Activated T-cell treated with anti-CD3 and anti-CD28 coated beads, Interleukin-2, amount 50 U/mL, for 1 hour (primary cell): ENCODE results near the gene JPH3.

Experiments used
- DNase-seq: peaks from one replicate; pipeline ENCODE4 v3.0.0-alpha.2; 2020

JPH3 gene

DNA sequence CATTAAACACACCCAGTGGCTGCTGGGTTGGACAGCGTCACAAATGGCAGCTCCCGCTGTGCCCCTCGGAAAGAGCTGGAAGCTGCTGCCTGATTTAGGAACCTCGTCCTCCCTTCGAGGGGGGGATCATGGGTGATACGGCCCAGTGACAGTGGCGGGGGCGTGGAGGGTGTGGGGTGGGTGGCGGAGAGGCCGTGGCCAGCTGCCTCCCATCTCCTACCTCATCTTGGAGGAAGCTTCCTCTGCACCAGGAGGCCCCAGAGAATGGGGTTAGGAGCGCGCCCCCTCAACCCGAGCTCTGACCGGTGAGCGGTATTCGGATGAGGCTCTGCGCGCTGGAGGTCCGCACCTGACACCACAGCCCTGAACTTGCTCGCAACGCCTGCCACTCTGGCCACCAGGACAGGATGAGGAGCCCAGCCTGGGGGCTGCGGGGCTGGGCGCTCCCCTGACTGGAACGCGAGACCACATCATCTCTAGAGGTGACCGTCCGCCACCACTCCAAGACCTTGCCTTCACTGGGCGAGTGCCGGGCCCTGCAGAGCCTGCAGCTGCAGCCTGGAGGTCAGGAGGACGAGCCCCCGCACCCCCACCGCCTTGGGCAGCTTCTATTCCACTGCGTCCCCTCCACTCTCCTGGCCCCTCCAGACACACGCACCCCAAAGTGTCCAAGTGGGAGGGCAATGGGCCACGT, 82.5 kb downstream of the JPH3 start:
- DNase-seq, result no peak

DNA sequence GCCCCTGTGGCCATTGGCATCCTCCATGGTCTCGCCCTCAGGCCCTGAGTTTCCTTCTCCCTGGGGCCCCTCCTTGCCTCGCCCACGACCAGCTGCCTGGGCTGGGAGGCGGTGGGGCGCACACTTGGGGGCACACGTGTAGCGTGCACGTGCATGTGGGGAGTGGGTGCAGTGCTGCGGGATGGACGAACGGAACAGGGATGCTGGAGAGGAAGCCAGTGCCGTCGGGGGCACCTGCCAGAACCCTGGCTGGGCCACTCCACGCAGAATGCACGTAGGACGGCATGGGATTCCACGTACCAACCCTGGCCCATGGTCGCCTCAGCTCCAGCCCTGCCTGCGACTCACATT, 83.1 kb downstream of the JPH3 start:
- no peak for DNase-seq

DNA sequence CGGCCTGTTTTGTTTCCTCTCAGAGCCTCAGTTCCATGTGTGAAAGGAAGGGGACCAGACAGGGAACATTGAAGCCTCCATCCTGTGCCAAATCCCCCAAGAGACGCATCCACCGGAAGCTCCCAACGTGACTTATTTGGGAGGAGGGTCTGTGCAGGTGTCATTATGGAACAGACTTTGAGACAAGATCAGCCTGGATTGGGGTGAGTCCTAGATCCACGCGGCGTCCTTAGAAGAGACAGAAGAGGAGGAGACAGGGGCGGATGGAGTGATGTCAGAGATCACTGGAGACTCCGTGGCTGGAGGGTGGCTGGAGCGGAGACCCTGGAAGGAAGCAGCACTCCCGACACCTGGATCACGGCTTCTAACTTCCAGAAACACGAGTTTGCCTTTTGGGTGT, 83.5 kb downstream of the JPH3 start:
- DNase-seq, result no peak

DNA sequence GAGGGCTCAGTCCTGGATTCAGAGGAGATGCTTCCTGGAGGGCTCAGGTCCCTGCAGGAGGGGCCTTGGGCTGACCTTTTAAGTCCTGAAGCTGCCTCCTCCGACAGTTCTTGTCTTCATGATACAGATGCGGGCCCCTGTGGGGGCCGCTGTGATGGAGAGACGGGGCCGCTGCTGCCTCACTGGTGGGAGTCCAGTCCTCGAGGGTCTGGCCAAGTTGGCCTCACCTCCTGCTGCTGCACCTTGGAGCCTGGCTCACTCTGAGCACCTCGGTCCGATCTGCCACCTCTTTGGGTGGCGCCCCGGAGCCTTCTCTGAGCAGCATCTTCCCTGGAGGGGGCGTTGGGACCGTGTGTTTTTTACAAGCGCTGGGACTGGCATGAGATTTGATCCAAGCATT, 84.4 kb downstream of the JPH3 start:
- no peak for DNase-seq

DNA sequence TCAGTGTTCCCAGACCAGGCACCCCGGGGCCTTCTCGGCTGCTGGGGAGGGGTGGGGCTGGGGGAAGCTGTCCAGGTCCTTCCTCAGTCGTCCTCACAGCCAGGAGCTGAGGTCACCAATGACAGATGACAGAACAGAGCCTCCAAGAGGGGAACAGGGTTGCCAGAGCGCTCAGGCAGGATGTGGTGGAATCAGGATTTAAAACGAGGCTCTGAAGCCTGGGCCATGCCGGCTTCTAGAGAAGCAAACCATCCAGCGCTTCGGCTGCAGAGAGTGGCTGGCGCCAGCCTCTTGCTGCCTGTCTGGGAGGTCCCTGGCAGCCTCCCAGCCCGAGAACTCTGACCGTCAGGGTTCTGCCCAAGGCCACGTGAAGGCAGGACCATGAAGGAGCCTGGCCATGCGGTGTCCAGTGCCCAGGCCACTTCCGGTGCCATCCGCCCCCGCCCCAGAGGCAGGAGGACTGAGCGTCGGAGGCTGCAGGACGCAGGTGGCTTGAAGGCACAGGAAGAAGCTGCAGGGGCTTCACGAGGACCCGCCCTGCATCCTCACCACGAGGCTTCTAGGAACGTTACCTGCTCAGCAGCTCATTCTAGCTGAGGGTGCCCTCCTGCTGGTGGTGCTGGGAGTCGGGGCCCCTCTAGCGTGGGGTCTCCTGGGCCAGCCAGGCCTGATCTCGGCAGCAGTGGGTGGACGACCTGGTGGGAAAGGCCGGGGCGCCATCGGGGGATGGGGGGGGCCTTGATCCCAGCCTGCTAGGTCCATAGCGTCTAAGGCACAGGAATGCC, 85.0 kb downstream of the JPH3 start:
- DNase-seq, result no peak

DNA sequence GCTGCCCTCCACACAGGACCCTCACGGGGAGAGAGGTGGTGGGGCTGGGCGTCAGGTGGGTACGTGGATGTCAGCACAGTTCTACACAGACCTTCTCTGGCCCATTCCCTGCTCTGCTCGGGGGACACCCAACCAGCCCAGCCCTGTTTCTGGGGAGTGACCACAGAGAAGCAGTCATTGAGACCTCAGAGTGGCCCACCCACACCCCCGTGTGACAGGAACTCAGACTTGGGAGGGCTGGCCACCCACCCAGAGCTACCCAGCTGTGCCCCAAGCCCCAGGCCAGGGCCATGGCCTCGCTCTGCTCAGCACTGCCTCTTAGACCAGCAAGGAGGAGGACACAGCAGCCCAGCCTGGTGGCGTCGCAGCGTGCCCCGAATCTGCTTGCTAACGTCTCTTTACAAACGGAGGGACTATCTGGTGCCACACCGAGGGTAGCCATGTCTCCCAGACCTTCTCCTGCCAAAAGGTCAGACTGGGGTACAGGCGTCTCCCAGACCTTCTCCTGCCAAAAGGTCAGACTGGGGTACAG, 85.8 kb downstream of the JPH3 start:
- no peak for DNase-seq

DNA sequence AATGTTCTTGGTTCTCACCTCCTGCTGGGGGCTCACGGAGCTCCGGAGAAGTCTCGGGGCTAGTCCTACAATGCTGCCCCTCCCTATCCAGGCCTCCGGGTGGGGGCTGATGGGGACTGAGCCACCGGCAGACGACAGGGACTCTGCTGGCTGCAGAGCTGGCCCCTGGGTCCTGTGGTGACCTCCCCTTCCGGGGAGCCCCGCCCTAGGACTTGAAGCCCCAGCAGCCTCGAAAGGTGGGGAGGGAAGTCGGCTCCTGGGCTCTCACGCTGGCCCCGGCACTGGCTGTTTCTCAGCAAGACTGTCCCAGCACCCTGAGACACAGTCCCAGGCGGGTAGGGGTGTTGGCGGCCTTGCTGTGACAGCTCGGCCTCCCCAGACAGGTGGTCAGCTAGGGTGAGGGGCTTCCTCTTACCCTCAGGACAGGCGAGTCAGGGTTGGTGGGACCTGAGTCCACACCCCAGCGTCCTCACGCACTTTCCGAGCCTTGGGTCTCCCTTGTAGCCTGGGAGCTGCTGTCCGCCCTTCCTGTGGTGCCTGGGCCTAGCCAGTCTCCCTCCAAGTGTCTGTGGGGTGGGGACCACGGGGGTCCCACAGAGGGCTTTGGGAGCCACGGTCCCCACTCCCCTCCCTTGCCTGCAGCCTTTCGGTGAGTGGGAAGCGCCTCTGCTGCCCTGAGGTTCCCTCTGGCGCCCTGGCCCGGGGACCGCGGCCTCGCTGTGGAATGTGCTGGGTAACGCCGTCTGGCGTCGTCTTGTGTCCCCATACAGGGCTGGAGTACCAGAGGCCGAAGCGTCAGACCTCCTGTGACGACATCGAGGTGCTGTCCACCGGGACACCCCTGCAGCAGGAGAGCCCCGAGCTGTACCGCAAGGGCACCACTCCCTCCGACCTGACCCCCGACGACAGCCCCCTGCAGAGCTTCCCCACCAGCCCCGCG, 86.8 kb downstream of the JPH3 start:
- no peak for DNase-seq

DNA sequence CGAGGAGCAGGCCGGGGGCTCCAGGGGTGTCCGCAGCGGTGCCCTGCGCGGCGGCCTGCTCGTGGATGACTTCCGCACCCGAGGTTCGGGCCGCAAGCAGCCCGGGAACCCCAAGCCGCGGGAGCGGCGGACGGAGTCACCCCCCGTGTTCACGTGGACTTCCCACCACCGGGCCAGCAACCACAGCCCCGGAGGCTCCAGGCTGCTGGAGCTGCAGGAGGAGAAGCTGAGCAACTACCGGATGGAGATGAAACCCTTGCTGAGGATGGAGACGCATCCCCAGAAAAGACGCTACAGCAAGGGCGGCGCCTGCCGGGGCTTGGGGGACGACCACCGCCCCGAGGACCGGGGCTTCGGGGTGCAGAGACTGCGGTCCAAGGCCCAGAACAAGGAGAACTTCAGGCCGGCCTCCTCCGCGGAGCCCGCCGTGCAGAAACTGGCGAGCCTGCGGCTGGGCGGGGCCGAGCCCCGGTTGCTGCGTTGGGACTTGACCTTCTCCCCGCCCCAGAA, 87.7 kb downstream of the JPH3 start:
- no peak for DNase-seq

DNA sequence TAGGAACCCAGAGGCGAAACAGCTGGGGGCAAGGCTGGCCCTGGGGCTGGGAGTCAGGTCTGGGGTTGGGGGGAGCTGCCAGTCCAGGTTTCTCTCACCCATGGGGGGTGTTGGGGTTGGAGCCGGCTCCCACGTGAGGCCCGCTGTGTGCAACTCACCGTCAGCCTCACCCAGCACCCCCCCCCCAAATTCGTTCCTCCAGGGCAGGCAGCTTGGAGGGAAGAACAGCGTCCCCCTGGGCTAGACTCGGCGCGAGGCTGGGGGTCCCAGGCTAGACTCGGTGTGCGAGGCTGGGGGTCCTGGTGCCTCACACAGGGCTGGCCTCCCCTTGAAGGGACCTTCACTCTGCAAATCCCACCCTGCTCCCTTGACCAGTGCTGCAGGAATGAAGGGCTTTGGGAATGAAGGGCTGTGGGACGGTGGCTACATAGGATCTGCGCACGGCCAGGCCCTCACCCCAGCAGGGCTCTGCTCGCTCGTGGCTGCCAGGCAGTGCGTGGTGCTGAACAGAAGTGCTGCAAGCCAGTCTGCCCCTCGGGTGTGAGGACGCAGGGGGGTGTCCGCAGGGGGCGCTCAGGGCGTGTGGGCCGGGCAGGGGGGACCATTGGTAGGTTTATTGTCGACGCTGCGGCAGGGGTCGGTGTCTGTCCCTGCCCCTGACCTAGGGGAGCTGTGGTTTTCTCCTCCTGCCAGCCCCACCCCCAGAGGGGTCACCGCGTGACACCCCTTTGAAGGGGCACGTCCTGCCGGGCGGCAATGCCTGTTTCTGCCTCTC, 88.8 kb downstream of the JPH3 start:
- no peak for DNase-seq

DNA sequence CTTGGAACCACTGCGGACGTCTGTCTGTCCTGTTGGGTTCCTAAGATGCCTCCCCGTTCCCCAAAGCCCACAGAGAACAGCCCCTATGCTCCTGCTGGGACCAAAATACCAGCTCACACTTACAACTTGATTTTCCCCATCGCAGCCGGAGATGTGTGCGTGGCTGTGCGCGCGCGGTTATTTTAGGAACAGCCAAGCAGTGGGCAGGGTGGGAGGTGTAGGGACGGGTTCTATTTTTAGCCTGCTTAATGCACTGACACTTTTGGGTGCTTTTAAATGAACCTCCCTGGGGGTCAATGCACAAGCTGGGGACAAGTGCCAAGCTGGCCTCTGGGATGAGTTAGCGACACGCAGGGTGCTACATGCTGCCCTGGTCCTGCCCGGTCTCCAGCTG, 89.4 kb downstream of the JPH3 start:
- no peak for DNase-seq

DNA sequence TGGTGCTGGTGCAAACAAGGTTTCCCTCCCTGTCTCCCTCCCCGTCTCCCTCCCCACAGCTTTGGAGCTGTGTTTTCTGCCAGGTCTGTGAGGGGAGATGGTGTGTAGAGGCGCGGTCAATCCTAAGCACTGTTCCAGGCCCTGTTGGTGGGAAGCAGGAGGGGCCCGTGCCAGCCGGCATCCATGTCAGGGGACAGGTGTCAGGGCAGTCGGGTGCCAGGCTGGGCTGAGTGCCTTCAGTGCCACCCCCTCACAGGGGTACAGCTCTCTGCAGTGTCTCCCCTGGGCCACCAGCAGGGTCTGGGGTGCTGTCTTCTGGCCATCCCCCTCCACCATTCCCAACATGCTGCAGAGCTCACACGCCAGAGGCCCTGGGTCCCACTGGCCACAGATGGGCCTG, 89.9 kb downstream of the JPH3 start:
- DNase-seq, result no peak

DNA sequence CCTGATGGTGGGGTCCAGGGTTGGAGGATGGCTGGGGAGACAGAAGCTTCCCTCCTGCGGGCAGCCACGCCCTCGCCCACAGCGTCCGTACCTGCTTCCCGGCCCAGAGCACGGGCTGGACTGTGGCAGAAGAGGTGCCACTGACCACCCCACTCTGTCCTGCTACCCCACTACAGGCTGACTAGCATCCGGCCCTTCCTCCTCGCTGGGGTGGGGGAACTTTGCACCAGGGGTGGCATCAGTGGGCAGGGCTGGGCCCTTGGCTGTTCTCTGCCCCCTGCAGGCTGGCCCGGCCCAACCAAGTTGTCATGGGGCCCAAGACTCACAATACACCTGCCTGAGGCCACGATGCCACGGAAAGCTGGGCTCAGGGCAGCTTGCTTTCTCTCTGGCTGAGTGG, 90.4 kb downstream of the JPH3 start:
- DNase-seq, result no peak

DNA sequence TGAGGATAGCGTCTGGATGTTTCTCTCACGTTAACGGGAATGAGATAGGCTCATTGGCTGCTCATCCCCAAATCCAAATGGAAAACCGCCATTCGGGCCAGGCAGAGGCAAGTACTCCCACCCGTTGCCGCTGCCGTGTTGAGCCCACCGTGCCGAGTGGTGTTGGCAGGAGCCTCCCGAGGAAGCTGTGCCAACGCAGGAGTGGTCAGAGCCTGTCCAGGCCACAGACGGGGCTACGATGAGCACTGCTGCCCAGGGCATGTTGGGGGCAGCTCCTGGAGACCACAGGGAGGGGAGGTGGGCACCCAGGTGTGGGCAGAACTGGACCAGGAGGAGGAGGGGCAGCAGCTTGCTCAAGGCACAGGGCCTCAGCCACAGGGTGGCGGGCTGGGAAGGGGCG, 91.5 kb downstream of the JPH3 start:
- DNase-seq, result no peak

DNA sequence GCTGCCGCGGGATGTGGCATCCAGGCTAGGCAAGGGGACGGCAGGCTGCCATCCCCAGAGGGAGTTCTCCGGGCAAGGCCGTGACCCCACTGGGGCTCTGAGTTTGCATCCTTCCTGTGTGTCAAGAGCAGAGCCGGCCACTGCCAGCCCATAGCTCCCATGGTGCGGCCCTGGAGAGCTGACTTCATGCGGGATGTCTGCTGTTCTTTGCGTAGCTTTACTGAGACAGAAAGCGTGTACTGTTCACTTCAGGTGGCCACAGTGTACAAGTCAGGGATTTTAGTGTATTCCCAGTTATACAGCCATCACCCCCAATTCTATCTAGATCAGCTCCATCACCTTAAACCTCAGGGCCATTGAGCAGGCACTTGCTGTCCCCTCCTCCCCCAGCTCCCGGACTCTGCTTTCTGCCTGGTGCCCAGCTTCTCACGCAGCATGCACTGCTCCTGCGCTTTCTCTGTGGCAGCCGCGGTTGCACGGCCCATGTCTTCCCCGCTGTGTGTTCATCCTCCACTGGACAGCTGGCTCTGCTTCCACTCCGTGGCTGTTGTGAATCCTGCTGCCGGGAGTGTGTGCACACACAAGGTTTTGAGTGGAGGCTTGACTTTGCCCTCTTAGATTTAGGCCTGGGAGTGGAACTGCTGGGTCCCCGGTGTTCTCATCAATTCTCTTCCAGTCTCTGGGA, 92.3 kb downstream of the JPH3 start:
- no peak for DNase-seq

DNA sequence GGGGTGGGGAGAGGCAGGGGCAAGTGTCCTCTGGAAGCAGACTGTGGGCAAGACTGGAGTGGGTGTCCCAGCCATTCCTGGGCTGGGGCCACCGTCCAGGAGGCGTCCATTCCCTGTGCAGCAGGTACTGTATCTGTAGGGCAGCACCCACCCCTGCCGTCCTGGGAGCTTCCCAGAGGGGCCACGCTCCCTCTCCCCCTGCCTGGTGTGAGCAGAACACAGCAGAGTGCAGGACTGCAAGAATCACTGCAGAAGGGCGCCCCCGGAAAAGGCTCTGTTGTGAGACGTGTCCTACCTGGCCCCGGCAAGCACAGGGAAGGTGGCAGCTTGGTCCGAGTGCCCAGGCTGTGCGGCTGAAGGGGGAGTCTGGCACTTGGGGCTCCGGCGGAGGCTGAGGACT, 93.2 kb downstream of the JPH3 start:
- DNase-seq, result no peak

DNA sequence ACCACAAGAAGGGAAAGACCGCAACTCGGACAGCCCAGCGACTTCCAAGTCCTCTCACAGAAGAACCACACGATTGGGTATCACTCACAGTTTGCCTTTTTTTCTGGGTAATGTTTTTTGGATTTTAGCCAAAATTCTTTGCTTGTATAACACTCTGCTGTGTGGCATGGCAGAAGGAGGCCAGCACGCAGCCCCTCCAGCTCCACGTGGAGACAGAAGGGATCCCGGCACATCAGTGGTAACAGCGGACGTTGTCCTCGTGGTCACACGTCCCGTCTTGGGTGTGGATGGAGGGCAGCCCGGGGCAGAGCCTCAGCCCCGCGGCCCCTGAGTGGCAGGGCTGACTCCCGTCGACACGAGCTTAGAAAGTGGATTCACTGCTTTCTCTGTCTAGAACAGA, 94.4 kb downstream of the JPH3 start:
- DNase-seq, result no peak

DNA sequence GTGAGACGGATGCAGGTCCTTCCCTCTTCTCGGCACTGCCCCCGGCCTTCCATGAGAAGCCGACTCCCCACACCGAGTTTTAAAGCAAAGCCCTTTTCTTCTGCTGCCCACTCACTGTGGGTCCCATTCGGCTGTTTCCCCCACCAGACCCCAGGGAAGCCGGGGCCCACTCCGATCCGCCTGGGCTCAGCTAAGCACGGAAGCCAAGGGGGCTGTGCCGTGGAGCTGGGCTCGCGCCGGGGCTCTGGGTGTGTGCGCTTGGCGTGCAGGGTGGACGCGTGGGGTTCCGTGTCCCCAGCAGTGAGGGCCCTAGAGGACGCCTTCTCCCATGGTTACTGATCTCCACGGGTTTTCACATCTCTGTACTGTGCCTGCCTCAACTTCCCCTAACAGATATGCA, 94.9 kb downstream of the JPH3 start:
- no peak for DNase-seq

DNA sequence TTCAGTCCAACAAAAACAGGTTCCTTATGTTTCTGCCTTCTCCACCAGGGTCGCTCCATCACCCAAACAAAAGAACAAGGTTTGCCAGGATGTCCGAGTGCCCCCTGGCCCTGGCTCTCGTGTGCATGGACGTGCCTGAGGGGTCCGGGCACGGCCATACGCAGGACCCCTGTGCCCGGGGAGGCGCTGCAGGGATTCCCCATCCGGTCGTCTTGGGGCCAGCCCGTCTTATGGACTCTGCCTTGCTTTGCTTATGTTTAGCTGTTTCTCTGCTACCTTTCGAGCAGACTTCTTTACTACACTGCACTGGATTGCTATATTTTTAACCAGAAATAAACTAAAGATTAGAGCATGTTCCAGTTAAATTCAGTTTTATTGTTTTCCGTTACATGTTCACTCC, 95.5 kb downstream of the JPH3 start:
- no peak for DNase-seq

DNA sequence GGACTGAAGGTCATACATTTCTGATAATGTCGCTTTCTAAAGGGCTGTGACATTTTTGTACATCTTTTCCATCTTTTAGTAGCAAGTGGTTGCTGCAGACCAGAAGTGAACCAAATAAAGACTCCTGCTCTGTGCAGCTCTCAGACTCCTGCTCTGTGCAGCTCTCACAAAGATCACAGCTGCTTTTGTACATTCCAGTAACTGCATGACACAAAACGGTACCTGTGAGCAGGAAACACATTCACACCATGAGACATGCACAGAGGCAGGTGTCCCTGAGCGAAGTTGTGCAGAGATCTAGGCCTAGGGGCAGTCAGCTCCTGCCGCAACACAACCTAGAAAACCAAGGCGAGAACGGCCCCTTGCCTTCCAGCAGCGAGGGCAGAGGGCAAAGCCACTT, 95.9 kb downstream of the JPH3 start:
- DNase-seq, result no peak

DNA sequence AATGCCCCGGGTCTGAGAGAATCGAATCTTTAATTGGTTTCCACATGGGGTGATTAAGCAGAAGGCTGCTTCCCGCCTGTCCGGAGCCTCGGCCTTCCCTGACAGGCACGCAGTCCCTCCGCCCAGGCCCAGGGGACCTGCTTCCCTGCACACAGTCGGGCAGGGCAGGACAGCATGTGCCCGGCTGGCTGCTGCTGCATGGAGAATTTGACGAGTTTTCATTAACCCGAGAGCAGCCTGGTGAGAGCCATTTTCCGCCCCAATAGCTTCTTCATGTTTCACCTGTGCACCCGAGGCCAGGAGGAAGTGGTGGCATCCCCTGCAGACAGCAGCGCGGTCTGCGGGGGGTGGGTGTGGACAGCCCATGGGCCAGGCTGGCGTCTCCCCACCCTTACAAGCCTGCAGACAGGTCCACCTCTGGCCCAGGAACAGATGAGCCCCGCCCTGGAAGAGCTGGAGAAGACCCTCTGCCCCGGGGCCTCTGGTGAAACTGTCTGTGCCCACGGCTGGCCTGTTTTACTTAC, 96.4 kb downstream of the JPH3 start:
- no peak for DNase-seq

DNA sequence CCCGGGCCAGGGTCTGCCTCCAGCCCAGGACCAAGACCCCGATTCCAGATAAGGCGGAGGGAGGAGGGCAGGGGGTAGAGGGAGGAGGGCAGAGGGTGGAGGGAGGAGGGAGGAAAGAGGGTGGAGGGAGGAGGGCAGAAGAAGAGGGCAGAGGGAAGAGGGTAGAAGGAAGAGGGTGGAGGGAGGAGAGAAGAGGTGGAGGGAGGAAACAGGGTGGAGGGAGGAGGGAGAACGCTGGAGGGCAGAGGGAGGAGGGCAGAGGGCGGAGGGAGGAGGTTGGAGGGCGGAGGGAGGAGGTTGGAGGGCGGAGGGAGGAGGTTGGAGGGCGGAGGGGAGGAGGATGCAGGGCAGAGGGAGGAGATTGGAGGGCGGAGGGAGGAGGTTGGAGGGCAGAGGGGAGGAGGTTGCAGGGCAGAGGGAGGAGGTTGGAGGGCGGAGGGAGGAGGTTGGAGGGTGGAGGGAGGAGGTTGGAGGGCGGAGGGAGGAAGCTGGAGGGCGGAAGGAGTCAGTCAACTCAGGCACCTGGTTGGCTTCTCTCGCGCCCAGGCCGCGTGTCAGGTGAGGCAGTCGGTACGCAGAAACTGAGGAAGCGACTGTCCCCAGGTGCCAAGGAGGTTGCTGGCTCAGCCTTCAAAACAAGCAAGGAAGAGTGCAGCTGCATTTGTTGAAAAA, 98.2 kb downstream of the JPH3 start:
- no peak for DNase-seq
